ENCODE measurements around the gene MYZAP. TPM values are rescaled to one million over a fixed set of nuclear protein-coding genes. Genes with fewer than 3 reads are reported as not detected.

The MYZAP gene
- total RNA-seq, 1 experiment from 2014 or later = 3.4 TPM

DNA sequence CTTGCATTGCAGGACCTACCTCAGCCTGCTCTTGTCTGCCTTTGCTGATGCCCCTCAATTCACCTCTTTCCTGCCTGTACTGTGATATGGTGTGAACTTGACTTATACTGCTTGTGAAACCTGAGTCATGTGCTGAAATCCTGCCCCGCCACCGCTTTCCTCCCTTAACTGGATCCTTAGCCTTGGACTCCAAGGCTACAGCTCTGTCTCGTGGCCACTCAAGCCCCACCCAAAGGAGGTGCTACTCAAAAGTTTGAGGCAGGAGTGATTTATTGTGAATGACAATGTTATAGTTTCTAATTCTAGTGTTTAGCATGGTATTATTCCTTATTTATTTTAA, 56.1 kb downstream of the MYZAP start:
- no peak for DNase-seq (ENCODE audit: low spot score)
- in situ Hi-C loops (cut with HindIII; ENCODE audit: low sequenced_read_pairs) = no loop called here

DNA sequence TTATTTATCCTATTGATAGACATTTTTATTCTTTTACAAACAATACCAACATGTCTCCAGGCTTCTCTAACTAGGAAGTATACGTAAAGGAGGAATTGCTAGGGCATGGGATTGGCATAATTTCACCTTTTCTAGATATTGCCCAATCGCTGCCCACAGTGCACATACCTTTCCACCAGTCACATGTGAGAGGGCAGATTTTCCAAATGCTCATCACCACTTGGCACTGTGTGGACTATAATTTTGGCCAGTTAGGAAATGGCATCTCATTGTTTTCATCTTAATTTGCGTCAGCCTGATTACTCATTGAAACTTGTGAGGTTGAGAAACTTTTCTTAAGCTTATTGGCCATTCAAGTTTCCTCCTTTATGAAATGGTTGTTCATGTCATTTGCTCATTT, 57.4 kb downstream of the MYZAP start:
- in situ Hi-C loops (cut with HindIII; ENCODE audit: low sequenced_read_pairs) = no loop called here

DNA sequence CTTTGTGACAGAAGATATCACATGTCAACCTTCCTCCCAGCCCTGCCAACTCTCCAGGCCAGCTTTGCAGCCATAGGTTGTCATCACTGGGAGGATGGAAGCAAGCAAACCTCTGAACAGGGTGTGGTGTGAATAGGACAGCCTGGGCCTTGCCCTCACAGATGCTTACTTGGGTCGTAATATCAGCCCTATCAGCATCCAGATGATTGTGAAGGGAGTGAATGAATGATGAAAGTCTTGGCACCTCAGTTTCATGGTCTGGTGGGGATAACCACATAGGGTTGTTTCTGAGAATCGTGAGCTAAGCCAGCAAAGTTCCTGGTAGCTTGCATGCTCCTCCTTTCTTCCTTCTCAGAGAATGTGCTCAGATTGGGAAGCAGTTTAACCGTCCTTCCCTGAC, 59.7 kb downstream of the MYZAP start:
- no peak for DNase-seq (ENCODE audit: low spot score)
- in situ Hi-C loops (cut with HindIII; ENCODE audit: low sequenced_read_pairs) = no loop called here

More for the DNA sequence above, 57.4 kb downstream of the MYZAP start:
- DNase-seq (ENCODE audit: low spot score) = no peak

DNA sequence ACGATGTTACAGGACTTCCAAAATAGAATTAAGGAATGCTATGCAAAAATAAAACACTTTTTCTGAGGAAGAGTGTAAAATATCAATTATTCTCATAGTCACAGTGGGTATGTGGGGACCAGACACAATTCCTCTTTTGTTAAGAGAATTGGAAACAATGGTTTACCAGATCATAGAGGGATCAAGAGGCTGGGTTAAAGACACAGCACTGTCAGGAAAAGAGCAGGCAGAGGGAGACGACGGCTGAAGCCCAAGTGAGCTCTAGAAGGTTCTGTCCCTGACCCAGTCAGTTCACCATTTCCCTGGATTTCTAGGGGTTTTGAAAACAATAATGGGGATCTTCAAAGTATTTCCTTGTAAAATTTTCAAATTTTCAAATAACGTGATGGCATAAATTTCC, 60.8 kb downstream of the MYZAP start:
- in situ Hi-C loops (cut with HindIII; ENCODE audit: low sequenced_read_pairs) = no loop called here
- no peak for DNase-seq (ENCODE audit: low spot score)

DNA sequence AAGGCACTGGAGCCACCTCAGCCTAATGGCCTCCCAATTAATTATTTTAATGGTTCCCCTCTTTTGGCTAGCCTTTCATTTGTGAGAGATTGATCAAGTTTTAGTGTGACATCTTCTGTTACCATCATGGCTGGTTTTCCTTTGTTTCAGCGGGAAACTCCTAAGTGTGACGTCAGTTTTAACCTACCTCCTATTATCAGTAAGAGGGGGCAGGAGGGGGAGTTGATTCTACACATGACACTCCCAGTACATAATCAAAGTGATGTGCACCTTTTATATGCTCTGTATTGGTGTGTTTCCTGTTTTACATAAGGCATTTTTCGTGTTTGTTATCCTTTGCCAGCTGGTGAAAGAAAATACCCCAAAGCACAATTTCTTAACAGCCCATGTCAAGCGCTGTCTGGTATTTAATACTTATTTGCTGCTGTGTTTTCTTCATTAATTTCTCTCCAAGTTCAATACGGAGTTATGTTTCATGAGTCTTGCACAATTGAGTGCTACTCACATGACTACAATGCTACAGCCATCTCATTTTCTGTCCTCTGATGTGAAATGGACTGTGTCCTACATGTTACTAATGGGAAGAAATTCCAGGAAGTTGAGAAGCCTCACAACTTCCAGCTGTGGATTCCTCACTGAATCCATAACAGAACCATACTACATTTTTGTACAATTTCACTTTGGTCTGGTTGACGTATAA, 62.6 kb downstream of the MYZAP start:
- no peak for DNase-seq (ENCODE audit: low spot score)
- in situ Hi-C loops (cut with HindIII; ENCODE audit: low sequenced_read_pairs) = no loop called here

DNA sequence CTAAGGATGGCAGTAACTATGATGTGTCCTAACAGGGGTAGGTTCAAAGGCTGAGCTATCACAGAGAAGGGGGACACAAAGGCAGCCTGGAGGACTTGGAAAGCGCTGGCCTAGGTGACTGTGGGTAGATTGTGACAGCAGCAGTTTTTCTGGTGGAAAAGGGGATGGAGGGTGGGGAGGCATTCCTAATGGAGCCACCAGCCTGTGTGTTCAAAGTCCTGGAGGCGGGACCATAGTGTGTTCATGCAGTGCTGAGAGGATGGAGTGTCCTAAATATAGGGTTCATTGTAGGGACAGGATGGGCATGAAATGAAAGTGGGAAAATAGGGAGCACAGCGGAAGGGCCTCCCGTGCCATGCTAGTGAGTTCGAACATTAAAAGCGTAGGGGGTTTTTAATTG, 63.3 kb downstream of the MYZAP start:
- DNase-seq (ENCODE audit: low spot score) = no peak
- in situ Hi-C loops (cut with HindIII; ENCODE audit: low sequenced_read_pairs) = no loop called here

DNA sequence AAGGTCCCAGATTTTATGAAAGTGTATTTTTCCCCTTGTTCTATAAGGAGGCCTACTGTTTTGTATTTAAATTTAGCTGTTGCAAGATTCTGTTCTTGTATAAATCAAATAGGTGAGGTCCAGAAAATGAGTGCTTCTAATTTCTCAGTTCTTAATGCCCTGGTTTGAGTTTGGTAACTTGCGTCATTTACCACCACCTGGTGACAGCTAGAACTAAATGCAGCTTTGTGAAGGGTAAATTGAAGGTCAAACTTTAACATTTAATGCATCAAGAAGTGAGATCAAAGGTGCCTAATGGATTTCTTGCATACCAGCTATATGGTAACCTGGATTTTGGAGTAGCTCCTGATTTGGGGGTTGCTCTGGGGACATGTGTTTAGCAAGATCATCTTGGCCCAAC, 64.1 kb downstream of the MYZAP start:
- in situ Hi-C loops (cut with HindIII; ENCODE audit: low sequenced_read_pairs) = no loop called here
- peak; percentile 28 for DNase-seq (ENCODE audit: low spot score)

DNA sequence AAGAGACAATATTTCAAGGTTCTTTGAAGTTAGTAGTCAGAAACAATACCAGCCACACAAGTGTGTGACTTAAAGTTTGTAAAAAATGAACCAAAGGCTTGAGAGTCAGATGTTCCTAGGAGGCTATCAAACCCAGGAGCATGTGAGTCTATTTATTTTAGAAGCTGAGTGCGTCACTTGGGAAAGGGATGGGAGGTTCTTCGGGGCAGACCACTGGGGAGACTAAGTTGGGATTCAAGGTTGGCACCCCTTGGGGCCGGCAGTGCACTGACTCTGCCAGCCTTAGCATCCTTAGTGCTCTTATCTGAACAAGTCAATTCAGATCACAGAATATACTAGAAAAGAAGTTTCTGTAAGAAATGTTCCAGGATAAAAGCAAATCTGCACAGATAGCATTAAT, 64.7 kb downstream of the MYZAP start:
- in situ Hi-C loops (cut with HindIII; ENCODE audit: low sequenced_read_pairs) = no loop called here
- no peak for DNase-seq (ENCODE audit: low spot score)

DNA sequence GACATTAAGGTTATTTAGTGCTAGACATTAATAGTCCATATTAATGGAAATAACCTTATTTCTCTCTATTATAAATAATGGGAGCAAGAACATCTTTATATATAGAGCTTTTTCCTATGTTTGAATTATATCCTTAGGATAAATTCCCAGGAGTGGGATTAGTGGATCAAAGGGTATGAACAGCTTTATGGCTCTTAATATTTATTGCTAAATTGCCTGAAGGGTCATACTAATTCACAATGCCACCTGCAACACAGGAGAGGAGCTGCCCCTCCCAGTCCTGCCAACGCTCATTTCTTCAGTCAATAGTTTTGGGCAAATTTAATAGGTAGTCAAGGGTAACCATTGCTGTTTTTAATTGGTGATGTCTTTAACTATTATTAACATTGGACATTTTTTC, 65.9 kb downstream of the MYZAP start:
- no peak for DNase-seq (ENCODE audit: low spot score)
- in situ Hi-C loops (cut with HindIII; ENCODE audit: low sequenced_read_pairs) = no loop called here

DNA sequence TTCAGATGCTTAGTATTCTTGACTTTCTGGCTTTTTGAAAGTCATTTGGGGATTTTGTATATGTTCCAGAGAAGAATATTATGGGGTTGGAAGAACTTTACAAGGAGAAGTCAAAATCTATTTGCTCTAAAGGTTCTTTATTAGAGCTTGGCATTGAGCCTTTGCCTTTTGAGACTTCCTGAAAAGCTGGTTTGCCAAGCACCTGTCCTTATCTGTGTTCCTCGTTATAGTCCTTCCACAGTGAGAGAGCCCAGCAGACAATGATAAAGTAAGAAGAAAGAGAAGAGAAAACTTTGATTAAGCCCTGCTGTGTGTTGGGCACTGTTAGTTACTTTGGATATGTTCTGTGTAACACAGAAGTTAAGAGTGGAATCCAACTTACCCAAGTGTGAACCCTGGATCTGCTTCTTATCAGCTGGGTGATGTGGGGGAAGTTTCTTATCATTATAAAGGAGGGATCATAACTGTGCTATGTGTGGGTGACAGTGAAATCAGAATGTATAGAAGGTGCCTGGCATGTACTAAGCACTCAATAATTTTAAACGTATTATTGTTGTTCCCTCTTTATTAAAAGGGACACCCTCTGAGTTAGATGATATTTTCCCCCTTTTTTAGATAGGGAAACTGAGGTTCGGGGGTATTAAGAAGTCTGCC, 70.5 kb downstream of the MYZAP start:
- DNase-seq (ENCODE audit: low spot score) = no peak
- in situ Hi-C loops (cut with HindIII; ENCODE audit: low sequenced_read_pairs) = no loop called here

DNA sequence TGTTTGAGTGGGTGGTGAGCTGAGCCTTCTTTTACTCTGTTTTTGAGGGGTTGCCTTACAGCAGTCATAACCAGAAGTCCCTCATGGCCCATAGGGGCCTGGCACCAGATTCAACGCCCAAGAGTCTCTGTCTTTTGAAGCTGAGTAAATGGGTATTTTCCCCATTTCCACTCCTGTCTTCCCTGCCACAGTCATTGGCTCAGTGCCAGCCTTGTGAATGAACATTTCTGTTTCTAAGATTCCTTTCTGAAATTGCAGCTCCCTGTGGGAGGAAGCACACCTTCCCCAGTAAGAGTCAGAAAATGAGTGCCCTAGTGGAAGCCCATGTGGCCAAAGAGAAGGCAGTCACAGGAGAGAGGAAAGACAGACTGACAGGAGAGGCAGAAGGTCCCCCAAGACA, 71.1 kb downstream of the MYZAP start:
- no peak for DNase-seq (ENCODE audit: low spot score)
- in situ Hi-C loops (cut with HindIII; ENCODE audit: low sequenced_read_pairs) = no loop called here

DNA sequence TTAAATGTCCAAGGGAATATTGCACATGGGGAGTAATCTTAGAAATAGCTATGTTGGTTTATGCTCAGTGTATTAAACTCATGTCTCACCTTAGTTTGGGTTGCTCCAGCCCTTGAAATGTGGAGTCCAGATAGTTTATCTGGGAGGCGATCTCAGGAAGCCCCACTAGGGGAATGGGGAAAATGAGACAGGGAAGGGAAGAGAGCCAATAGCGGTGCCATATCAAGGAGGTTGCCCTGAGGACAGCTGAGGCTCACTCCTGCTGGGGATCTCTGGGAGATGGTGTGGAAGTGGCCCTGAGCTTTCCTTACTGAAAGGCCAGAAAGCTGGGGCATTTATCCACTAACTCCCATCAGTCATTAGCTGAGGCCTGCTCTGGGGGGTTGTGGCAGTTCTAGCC, 71.6 kb downstream of the MYZAP start:
- DNase-seq (ENCODE audit: low spot score) = no peak
- in situ Hi-C loops (cut with HindIII; ENCODE audit: low sequenced_read_pairs) = no loop called here

DNA sequence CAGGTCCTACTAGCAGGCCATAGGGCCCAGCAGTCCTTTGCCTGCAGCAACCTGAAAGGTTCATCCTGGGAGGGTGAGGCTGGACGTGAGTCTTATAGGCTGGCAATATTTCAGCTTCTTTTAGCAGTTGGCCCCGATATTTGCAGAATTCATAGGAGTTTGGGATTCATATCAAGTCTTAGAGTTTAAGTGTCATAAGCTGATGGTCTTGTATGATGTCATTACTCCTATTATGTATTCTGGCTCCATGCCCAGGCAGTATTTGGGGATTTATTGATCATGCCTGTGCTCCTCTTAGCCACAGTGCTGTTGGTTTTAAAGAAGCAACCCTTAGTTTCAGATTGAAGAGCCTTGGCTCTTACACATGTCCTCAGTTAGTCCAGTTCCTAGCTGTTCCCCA, 73.5 kb downstream of the MYZAP start:
- in situ Hi-C loops (cut with HindIII; ENCODE audit: low sequenced_read_pairs) = no loop called here
- DNase-seq (ENCODE audit: low spot score) = no peak

DNA sequence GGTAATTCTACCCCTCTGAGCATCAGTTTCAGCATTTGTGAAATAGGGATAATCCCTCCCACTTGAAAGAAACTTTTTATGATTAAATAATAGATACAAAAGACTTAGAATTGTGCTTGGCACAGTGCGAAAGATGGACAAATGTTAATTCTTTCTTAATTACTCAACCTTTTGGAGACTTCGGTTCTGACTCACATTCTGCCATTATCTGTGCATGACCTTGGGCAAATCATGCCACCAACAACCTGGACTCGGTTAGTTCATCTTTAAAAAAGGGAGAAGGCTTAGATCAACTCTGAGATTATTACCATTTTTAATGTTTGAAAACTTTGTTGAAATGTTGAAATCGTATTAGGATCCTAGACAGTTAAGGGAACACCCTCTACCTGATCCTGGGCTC, 74.2 kb downstream of the MYZAP start:
- DNase-seq (ENCODE audit: low spot score) = no peak
- in situ Hi-C loops (cut with HindIII; ENCODE audit: low sequenced_read_pairs) = no loop called here

DNA sequence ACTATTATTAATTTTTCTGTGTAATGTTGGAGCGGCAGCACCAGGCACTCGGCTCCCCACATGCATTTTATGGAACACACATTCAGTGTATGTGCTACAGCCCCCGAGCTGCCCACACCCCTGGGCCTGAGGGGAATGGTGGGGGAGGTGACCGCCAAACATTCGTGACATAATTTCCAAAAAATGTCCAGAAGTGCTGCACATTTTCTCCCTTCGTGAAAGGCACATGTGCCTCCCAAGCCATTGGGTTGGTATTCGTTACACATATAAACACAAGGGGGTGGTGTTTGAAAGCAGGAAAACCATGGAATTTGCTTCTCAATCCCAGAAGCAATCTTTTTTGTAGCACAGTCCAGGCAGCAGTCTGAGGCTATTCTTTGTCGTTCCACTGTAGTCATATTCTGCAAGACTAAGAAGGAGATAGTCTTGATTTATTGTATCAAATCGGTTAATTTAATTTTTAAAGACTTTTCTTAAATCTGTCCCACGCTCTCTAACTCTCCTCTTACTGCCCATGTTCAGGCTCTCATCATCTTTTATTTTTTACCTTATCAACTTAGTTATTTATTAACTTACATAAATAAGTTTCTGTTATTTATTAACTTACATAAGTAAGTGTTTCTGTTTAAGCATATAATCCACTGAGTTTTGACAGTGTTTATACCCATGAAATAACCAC, 75.6 kb downstream of the MYZAP start:
- in situ Hi-C loops (cut with HindIII; ENCODE audit: low sequenced_read_pairs) = no loop called here
- DNase-seq (ENCODE audit: low spot score) = peak; percentile 63

DNA sequence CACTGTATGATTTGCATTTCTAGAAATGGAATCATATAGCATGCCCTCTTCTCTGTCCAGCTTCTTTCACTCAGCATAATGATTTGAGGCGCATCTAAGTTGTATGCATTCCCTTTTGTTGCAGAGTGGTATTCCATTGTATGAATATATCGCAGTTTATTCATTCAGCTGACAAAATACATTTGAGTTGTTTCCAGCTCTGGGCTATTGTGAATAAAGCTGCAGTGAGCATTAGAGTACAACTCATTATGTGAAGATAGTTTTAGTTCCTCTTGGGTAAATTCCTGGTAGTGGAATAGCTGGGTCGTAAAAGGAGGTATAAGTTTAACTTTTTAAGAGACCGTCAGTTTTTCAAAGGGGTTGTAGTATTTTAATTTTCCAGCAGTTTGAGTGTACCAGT, 76.3 kb downstream of the MYZAP start:
- in situ Hi-C loops (cut with HindIII; ENCODE audit: low sequenced_read_pairs) = no loop called here
- DNase-seq (ENCODE audit: low spot score) = no peak

DNA sequence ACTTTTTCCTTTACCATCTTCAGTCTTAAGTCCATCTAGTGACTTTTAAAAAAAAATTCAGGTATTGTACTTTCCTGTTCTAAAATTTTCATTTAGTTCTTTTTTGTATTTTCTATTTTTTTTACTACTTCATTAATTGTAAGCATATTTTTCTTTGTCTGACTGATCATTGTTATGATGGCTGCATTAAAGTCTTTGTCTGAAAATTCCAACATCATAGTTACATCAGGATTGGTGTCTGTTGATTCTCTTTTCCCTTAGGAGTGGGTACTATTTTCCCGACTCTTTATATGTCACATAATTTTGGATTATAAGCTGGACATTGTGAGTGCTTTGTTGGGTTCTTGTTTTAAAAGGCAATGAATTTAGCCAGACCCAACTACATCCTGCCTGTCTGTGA, 79.9 kb downstream of the MYZAP start:
- DNase-seq (ENCODE audit: low spot score) = no peak
- in situ Hi-C loops (cut with HindIII; ENCODE audit: low sequenced_read_pairs) = no loop called here

DNA sequence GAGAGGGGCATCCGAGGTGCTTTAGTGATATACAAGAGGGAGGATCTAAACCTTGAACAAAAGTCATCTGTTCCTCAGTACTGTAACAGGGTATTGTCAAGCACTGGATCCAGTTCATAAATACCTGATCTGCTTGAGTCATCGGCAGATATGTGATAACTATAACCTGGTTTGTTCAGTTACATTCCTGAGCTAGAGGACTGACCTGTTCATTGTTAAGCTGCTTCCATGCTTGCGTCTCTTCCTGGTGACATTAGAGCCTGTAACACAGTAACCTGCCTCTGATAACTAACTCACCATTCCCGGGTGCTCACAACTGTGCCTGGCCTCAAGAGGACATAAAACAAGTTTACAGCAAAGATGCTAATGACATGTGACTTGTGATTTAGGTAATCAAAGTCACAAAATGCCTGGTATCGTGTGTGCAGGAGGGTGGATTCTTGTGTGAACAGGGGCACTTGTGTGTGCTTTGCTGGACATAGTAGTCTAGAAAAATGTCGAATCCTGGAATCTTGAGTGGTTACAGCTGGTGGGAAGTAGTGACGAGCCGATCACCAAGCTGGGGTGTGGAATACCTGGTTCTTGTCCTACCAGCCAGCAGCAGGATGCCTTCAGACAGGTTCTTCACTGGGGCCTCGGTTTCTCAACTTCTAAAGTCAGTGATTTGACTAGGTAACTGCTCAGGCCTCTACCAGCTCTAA, 83.9 kb downstream of the MYZAP start:
- in situ Hi-C loops (cut with HindIII; ENCODE audit: low sequenced_read_pairs) = no loop called here
- no peak for DNase-seq (ENCODE audit: low spot score)

DNA sequence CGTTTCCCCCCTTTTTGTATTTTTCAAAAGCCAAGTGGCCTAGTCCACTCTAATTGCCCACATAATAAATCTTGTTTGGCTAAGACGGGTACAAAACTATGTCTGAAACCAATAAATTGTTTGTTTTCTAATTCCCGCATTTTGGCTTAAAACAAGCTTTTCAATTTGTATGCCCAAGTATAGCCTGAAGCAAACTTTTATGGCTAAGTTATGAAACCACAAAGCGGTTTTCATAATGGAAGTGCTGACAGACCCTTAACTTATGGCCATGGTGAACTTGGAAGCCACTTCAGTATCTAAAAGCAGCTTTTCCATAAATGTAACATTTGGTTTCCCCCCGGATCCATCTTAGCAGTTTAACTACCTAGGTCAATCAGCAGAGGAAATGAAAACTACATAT, 84.9 kb downstream of the MYZAP start:
- no peak for DNase-seq (ENCODE audit: low spot score)
- in situ Hi-C loops (cut with HindIII; ENCODE audit: low sequenced_read_pairs) = no loop called here

DNA sequence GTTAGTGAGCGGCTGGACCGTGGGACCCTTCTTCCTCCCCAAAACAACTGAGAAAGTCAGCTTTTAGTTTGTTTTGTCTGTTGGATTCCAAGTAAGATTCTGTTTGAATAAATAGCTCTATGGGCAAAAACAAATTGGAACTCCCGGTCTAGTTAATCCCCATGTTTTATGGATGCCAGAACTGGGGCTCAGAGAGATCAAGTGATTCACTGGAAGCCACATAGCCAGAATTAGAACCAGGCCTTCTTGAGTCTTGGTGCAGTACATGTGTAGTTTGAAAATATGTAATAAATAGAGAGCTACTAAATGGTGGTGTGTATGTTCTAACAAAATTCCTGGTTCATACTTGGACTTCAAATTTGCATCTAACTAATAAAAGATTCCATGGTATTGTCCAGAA, 85.5 kb downstream of the MYZAP start:
- DNase-seq (ENCODE audit: low spot score) = no peak
- in situ Hi-C loops (cut with HindIII; ENCODE audit: low sequenced_read_pairs) = no loop called here

All from G401 (cell line).